ENCODE data around the gene GMPS. TPM values are rescaled to one million over a fixed set of nuclear protein-coding genes. Genes with fewer than 3 reads are reported as not detected.

GMPS gene
- total and polyA plus RNA-seq, 9 of the 15 experiments (the other 6 are each of a cell fraction or from before 2014, with no cell fraction given): 73.7 to 282 (median 156) TPM

- CTCF ChIA-PET (ENCODE audit: low intra/inter-chr PET ratio): no interaction called here
- in situ Hi-C loops (cut with MboI) (no loop called here), intact Hi-C loops (cut with micrococcal nuclease) (no loop called here)
- Histone ChIP-seq H3K27ac (ENCODE audit: extremely low read depth, low read depth, low read length) (no peak overlapping the region), H3K27me3 (ENCODE audit: control insufficient read depth in 2 of 2, insufficient read depth in 2 of 2, low read length in 2 of 2) (no peaks in the 10 kb centered on the region), H3K9me1 (ENCODE audit: control insufficient read depth, insufficient read depth, low read length) (no peaks in the 10 kb centered on the region), H2AFZ (ENCODE audit: low read depth, low read length) (no peak overlapping the region), H3K4me1 (replicated peaks in 1 of 2; ENCODE audit: control insufficient read depth in 2 of 2, insufficient read depth in 2 of 2, low read length in 2 of 2) (0 out of 5 replicates have a peak, but pooled peaks cover 0 to 3% of the 10 kb centered on the region in 2 experiments), H3K4me3 (no peak overlapping the region), H4K20me1 (replicated peaks; ENCODE audit: control insufficient read depth, insufficient read depth, low read length) (no peaks in the 10 kb centered on the region), H3K9ac (ENCODE audit: insufficient read depth in 1 of 2, low read depth in 2 of 2, low read length in 2 of 2) (no peak overlapping the region), H3K36me3 (ENCODE audit: control insufficient read depth, insufficient read depth, low read length) (no peaks in the 10 kb centered on the region), H3K9me3 (replicated peaks; ENCODE audit: control insufficient read depth, insufficient read depth, low read depth, low read length) (no peaks in the 10 kb centered on the region), H3K4me2 (ENCODE audit: insufficient read depth, low read length) (no peak overlapping the region), H3K79me2 (ENCODE audit: control insufficient read depth, insufficient read depth, low read length) (no peaks in the 10 kb centered on the region)
- WGBS (ENCODE audit: insufficient coverage, low coverage, missing lambda C conversion rate): 64% methylated on average over 7 of the region's 8 CpGs
- TF ChIP-seq TEAD1 (CRISPR knock-in tag; IDR thresholded peaks at IDR 0.05) (no peak), YY1 (IDR thresholded peaks at IDR 0.05; ENCODE audit: borderline replicate concordance in 1 of 3, control insufficient read depth in 1 of 3, extremely low read depth in 1 of 3, insufficient read depth in 3 of 3, insufficient read length in 1 of 3, insufficient replicate concordance in 2 of 3, low read depth in 1 of 3, low read length in 2 of 3) (no peak), SMAD1 (IDR thresholded peaks at IDR 0.05; ENCODE audit: low read depth, low read length, partially characterized antibody) (no peak), TCF7 (IDR thresholded peaks at IDR 0.05; ENCODE audit: borderline replicate concordance) (no peak), MBD2 (IDR thresholded peaks at IDR 0.05; ENCODE audit: borderline replicate concordance, low read depth) (no peak), MEF2A (IDR thresholded peaks at IDR 0.05; ENCODE audit: control insufficient read depth, low read depth, low read length) (no peak), CHD2 (IDR thresholded peaks at IDR 0.05; ENCODE audit: low read depth, low read length) (no peak), NBN (IDR thresholded peaks at IDR 0.05; ENCODE audit: low read depth) (no peak)
- POLR2A ChIA-PET: no interaction called here
- no peak for ATAC-seq
- DNase-seq (ENCODE audit: extremely low read depth in 1 of 4, low spot score in 3 of 4): no peak
- no TSS peak for BruUV-seq (replicated peaks)
- no peak for FAIRE-seq
Measured at GRCh38 chr3:155949453-155950217, 79.2 kb downstream of the GMPS start.

All from K562 (cell line).